Transverse colon (tissue), 4 donors: ENCODE results near the gene CCDC86. TPM values are rescaled to one million over a fixed set of nuclear protein-coding genes. Genes with fewer than 3 reads are reported as not detected.
A peak's percentile ranks its signal among the peaks of the same experiment; 100 is the strongest.

Source experiments
- DNase-seq: peaks from one replicate; pipeline ENCODE4 v3.0.0-alpha.2; 2019
- H3K27ac ChIP-seq, 4 donors: fragments of 200-600 bp; sonication (generic); 2 replicates each; pipeline ENCODE4 v1.5.1; 2016 to 2018; ENCODE audit warnings: inconsistent platforms in 4 of 4
- H3K27me3 ChIP-seq: fragments of 200-600 bp; sonication (generic); 2 replicates; pipeline ENCODE4 v1.5.1; 2017; ENCODE audit warnings: inconsistent platforms
- H3K36me3 ChIP-seq, 4 donors: fragments of 200-600 bp; sonication (generic); 2 replicates each; pipeline ENCODE4 v1.5.1; 2017 to 2019; ENCODE audit warnings: inconsistent platforms in 4 of 4
- H3K4me1 ChIP-seq, 4 donors: fragments of 200-600 bp; sonication (generic); 2 replicates each; pipeline ENCODE4 v1.5.1; 2017 to 2020; ENCODE audit warnings: inconsistent platforms in 4 of 4
- H3K4me3 ChIP-seq, 4 donors: fragments of 200-600 bp; sonication (generic); 1 replicate in 1 of 4; 2 replicates in 3 of 4; pipeline versions ENCODE4 v1.5.1 to v1.6.1; 2017 to 2019; ENCODE audit warnings: inconsistent platforms in 4 of 4
- H3K9me3 ChIP-seq, 2 donors: fragments of 200-600 bp; sonication (generic); 2 replicates each; pipeline ENCODE4 v1.5.1; 2017 to 2019; ENCODE audit warnings: inconsistent platforms in 2 of 2
- CTCF ChIP-seq, 5 experiments: fragments of 200-600 bp in 3 of 5; fragments of 450-650 bp in 2 of 5; sonication (generic) in 3 of 5; IDR thresholded peaks; 1 replicate in 2 of 5; 2 replicates in 3 of 5; pipeline ENCODE4 v1.5.1; 2016 to 2017; ENCODE audit warnings: antibody characterized with exemption in 5 of 5, inconsistent platforms in 3 of 5, mild to moderate bottlenecking in 2 of 5, moderate library complexity in 1 of 5
- EP300 ChIP-seq: sonication (generic); formaldehyde crosslinking; IDR thresholded peaks from one replicate; pipeline ENCODE4 v1.6.1; 2017; ENCODE audit warnings: antibody characterized with exemption, low read depth
- POLR2A ChIP-seq: fragments of 450-650 bp; IDR thresholded peaks from one replicate; pipeline ENCODE4 v1.6.1; 2016; ENCODE audit warnings: antibody characterized with exemption, mild to moderate bottlenecking, moderate library complexity
- POLR2AphosphoS5 ChIP-seq, 3 donors: sonication (generic); formaldehyde crosslinking; IDR thresholded peaks; one replicate each; pipeline ENCODE4 v1.6.1; 2016; ENCODE audit warnings: antibody characterized with exemption in 3 of 3
- WGBS, 2 donors: methylation state at CpG; one replicate each; pipeline ENCODE4 v1.1.5; 2018; ENCODE audit warnings: low coverage in 1 of 2; 5-methylcytosine and 5-hydroxymethylcytosine counted together
- in situ Hi-C, 4 donors: fragments of 200-750 bp; cut with MboI; loops; one replicate each; pipeline versions ENCODE4 v1.15.0 to v1.15.1; 2017; ENCODE audit warnings: low sequenced_read_pairs in 3 of 4, low pct_ligation_motif_present in 1 of 4, low pct_unique_long_range_greater_than_20kb in 1 of 4
- intact Hi-C: fragments of 100-400 bp; cut with DNase I; formaldehyde crosslinking; loops from one replicate; pipeline ENCODE4 v1.15.1; 2023; ENCODE audit warnings: low total_unique reads
- total RNA-seq, 4 donors: library from RNA; depleted of rRNA; stranded (reverse); fragments of >200 nt; gene quantifications; one replicate each; pipeline ENCODE4 v1.1.0, GENCODE V29; 2016

The CCDC86 gene, protein sequence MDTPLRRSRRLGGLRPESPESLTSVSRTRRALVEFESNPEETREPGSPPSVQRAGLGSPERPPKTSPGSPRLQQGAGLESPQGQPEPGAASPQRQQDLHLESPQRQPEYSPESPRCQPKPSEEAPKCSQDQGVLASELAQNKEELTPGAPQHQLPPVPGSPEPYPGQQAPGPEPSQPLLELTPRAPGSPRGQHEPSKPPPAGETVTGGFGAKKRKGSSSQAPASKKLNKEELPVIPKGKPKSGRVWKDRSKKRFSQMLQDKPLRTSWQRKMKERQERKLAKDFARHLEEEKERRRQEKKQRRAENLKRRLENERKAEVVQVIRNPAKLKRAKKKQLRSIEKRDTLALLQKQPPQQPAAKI
- total RNA-seq = 1 to 10 TPM; 1.9 to 9.1 (median 5.5) TPM

GRCh38 chr11:60841797-60842667 is at the start of gene CCDC86:
Gene CCDC86, plus strand, starts transcription at chr11:60842113. Its CDS starts 12 bp downstream, at chr11:60842125.
- intact Hi-C loops = no loop called here
- WGBS, 2 donors = 0% methylated on average over 1 to 43 of the region's 57 CpGs
- in situ Hi-C loops = loop anchor here in 2 of 4 donors (25.0 kb wide), 3 partner anchors 295 to 495 kb away; partner anchors contain the start of genes DDB1 (in 1 of the 2) and TKFC (in 1 of the 2)
- TF ChIP-seq POLR2A (peak; percentile 54), EP300 (peak; percentile 36), POLR2AphosphoS5 (IDR thresholded peaks at IDR 0.05) (peak; percentile 78 to 86 (median 81)), CTCF (IDR thresholded peaks at IDR 0.05) (no peak)
- no peaks in the 10 kb centered on the region for H3K27me3 ChIP-seq
- H3K36me3 ChIP-seq = no peaks in the 10 kb centered on the region
- H3K9me3 ChIP-seq = no peaks in the 10 kb centered on the region
- peaks cover 19 to 39% (median 32%) of the 10 kb centered on the region in 4 donors for H3K4me1 ChIP-seq
- H3K27ac ChIP-seq = peak within 1 kb of the TSS; percentile 69 to 85 (median 80)
- H3K4me3 ChIP-seq = peak within 1 kb of the TSS; percentile 59 to 96 (median 63)
- DNase-seq = peak; percentile 97

DNA sequence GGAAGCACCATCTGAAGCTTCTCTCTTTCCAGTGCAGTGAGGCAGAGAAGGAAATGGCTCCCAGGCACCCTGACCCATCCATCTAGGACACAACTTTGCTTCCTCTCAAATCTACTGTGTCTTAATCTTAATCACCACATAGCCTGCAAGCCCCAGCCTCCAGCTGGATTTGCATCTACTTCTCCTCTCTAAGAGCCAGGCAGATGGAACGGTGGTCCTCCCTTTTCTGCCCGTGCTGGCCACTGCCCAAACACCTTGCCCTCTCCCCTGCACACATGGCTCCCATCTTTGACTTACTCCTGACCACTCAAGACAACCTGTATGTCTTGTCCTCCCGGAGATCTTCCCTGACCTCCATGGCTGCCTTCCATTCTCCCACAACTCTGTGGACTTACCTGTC is 49.4 kb upstream of the CCDC86 start:
- no peak overlapping the region for H3K4me3 ChIP-seq
- peaks cover 0 to 2% (median under 1%) of the 10 kb centered on the region in 4 donors for H3K4me1 ChIP-seq
- no peaks in the 10 kb centered on the region for H3K9me3 ChIP-seq
- in situ Hi-C loops (no loop called here), intact Hi-C loops (no loop called here)
- no peak for TF ChIP-seq EP300
- TF ChIP-seq POLR2A = no peak
- TF ChIP-seq CTCF (IDR thresholded peaks at IDR 0.05) = no peak
- no peak overlapping the region for H3K27ac ChIP-seq
- no peak for DNase-seq
- 87 to 88% methylated on average over 1 to 3 of the region's 3 CpGs for WGBS, 2 donors
- peaks cover 3% of the 10 kb centered on the region for H3K27me3 ChIP-seq
- no peaks in the 10 kb centered on the region for H3K36me3 ChIP-seq

- no peak overlapping the region for H3K27ac ChIP-seq
- no peak for TF ChIP-seq CTCF (IDR thresholded peaks at IDR 0.05)
- no peak for TF ChIP-seq POLR2AphosphoS5 (IDR thresholded peaks at IDR 0.05)
- TF ChIP-seq POLR2A = no peak
- TF ChIP-seq EP300 = no peak
Observed at GRCh38 chr11:60795291-60795690, 46.6 kb upstream of the CCDC86 start.

More at GRCh38 chr11:60795291-60795690, 46.6 kb upstream of the CCDC86 start:
- no peaks in the 10 kb centered on the region for H3K9me3 ChIP-seq
- intact Hi-C loops = no loop called here
- no peaks in the 10 kb centered on the region for H3K36me3 ChIP-seq
- H3K27me3 ChIP-seq = peaks cover 7% of the 10 kb centered on the region
- H3K4me1 ChIP-seq = no peaks in the 10 kb centered on the region
- DNase-seq = no peak
- WGBS, 2 donors = 61 to 71% methylated on average over 3 to 6 of the region's 6 CpGs
- no peak overlapping the region for H3K4me3 ChIP-seq
- in situ Hi-C loops = no loop called here
